Measurements from ENCODE around the gene CD36. TPM values are rescaled to one million over a fixed set of nuclear protein-coding genes. Genes with fewer than 3 reads are reported as not detected.

CD36 gene
- total RNA-seq, 2 experiments from 2014 or later, result not detected

DNA sequence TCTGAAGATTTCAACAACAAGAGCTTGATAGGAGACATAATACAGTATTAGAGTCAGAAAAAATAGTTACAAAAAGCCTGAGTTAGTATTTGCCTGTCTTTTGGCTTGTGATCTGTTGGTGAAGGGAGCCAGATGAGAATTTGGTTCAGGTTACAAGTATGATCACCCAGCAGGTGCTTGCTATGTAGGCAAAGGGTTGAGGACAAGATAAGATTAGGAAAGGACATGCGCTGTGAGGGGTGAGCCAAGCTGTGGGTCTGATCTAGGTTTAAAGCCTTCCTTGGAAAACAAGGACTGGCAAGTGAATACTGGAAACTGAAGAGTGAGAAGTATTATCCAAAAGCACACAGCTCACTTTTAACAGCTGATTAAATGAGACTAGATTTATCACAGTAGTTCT lies 28.7 kb upstream of the CD36 start:
- no peak for DNase-seq
- no peaks in the 10 kb centered on the region for H3K4me1 Mint-ChIP-seq (ENCODE audit: low read depth)
- no peak overlapping the region for H3K4me3 Mint-ChIP-seq
- no peak overlapping the region for H3K27ac Mint-ChIP-seq
- intact Hi-C loops (cut with micrococcal nuclease), result no loop called here
- H3K9me3 Mint-ChIP-seq, result no peaks in the 10 kb centered on the region
- H3K36me3 Mint-ChIP-seq, result no peaks in the 10 kb centered on the region
- no peaks in the 10 kb centered on the region for H3K27me3 Mint-ChIP-seq
- CTCF ChIA-PET, result no interaction called here
- POLR2A ChIA-PET, result no interaction called here

DNA sequence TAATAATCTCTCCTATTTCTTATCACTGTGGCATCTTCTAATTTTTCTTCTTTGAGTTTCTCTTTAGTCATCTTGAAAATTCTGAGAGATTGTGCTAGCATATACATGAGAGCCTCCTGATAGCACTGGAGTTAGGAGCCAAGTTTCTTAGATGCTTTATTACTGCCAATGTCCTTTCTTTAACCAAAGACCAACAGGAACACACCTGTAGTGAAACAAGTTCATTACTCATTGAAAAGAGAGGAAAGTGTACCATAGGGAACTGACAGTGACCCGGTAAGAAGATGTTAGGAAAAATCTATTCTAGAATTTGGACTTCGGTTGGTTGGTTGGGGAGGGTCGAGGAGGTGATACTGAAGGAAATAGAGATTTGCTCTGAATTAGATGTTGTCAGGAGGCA lies 27.1 kb upstream of the CD36 start:
- Mint-ChIP-seq H3K36me3 (no peaks in the 10 kb centered on the region), H3K4me3 (no peak overlapping the region), H3K27ac (no peak overlapping the region)

DNA sequence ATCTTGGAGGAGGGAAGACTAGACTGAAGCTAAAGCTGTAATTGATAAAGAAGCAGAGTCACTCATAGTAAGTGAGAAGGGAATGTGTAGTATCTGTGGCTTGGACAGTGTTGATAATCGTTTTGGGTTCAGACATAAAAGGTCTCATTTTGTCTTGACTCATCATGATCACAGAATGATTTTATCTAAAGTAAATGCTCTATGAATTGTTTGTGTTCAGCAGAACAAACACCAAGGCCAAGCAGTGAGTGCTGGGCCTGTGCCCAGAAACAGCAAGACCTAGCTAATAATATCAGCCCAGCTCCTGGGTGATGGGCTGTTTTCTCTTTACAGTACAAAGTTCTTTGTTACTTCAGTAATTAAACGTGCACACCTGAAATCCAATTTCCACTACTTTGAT lies 26.7 kb upstream of the CD36 start:
- no peak overlapping the region for H3K4me3 Mint-ChIP-seq
- H3K36me3 Mint-ChIP-seq, result no peaks in the 10 kb centered on the region
- H3K27ac Mint-ChIP-seq, result no peak overlapping the region
- H3K4me1 Mint-ChIP-seq (ENCODE audit: low read depth), result no peaks in the 10 kb centered on the region
- no peaks in the 10 kb centered on the region for H3K27me3 Mint-ChIP-seq
- intact Hi-C loops (cut with micrococcal nuclease), result no loop called here
- no peaks in the 10 kb centered on the region for H3K9me3 Mint-ChIP-seq
- POLR2A ChIA-PET, result no interaction called here
- no peak for DNase-seq
- CTCF ChIA-PET, result no interaction called here

More for the DNA sequence above, 27.1 kb upstream of the CD36 start:
- no peak for DNase-seq
- POLR2A ChIA-PET, result no interaction called here
- Mint-ChIP-seq H3K9me3 (no peaks in the 10 kb centered on the region), H3K27me3 (no peaks in the 10 kb centered on the region), H3K4me1 (ENCODE audit: low read depth) (no peaks in the 10 kb centered on the region)
- CTCF ChIA-PET, result no interaction called here
- intact Hi-C loops (cut with micrococcal nuclease), result no loop called here

DNA sequence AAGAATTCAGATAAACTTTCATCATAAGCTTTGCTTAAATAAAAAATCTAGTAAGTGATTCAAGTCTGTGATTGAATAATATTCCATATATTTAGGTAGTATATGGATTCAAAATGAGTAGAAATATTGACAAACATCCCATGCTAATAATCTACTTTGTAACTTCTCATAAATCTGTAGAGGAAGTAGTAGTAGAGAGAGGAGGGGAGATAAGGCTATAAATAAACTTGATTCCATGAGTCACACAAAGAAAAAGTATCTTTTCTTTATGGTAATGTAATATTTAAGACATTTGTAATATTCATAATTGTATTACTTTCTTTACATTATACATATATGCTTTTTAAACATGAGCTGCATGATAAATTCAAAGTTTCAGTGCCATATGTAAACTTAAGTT lies 25.6 kb upstream of the CD36 start:
- H3K27me3 Mint-ChIP-seq, result no peaks in the 10 kb centered on the region
- H3K27ac Mint-ChIP-seq, result no peak overlapping the region
- H3K4me3 Mint-ChIP-seq, result no peak overlapping the region
- H3K36me3 Mint-ChIP-seq, result no peaks in the 10 kb centered on the region
- CTCF ChIA-PET, result no interaction called here
- intact Hi-C loops (cut with micrococcal nuclease), result no loop called here
- H3K9me3 Mint-ChIP-seq, result no peaks in the 10 kb centered on the region
- no peak for DNase-seq
- POLR2A ChIA-PET, result no interaction called here
- no peaks in the 10 kb centered on the region for H3K4me1 Mint-ChIP-seq (ENCODE audit: low read depth)

DNA sequence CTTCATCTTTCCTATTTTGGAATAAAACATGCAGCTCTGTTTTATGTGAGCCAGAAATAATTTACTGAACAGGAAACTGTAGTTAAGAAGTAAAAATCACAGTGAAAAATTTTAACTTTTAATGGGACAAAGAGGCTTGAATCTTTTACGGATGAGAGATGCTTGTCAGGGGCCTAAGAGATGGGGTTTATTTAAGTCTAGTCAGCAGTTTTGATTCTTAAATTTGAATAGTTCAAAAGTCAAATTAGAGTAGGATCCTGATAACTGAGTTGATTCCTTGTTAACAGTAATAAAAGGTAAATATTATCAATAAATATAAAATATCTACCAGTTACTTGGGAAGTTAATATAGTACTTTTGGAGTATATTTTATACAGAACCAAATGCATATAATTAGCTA lies 24.9 kb upstream of the CD36 start:
- no peak overlapping the region for H3K4me3 Mint-ChIP-seq
- H3K4me1 Mint-ChIP-seq (ENCODE audit: low read depth), result no peaks in the 10 kb centered on the region
- ChIA-PET CTCF (no interaction called here), POLR2A (no interaction called here)
- H3K36me3 Mint-ChIP-seq, result no peaks in the 10 kb centered on the region
- H3K9me3 Mint-ChIP-seq, result peaks cover 4% of the 10 kb centered on the region
- H3K27ac Mint-ChIP-seq, result no peak overlapping the region
- intact Hi-C loops (cut with micrococcal nuclease), result no loop called here
- H3K27me3 Mint-ChIP-seq, result no peaks in the 10 kb centered on the region
- DNase-seq, result no peak

DNA sequence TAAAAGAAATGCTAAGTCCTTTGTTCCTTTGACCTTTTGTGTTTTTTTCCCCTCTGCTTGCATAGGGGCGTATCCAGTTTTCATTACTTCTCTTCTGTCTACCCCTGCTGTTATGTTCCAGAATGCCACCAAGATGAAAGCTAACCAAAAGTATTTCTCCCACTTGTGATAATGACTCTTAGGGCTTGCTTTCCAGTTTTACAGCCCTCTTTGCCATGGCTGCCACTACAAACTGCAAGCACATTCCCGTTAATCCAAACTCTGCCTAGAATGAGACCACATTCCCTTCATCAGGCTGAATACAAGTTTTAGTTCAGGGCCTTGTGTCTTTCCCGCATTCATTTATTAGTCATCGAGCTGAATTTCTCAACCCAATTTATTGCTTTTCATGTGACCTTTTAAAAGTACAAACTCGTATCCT lies 23.6 kb upstream of the CD36 start:
- H3K4me3 Mint-ChIP-seq, result no peak overlapping the region
- no peaks in the 10 kb centered on the region for H3K4me1 Mint-ChIP-seq (ENCODE audit: low read depth)
- no peak overlapping the region for H3K27ac Mint-ChIP-seq
- intact Hi-C loops (cut with micrococcal nuclease), result no loop called here
- ChIA-PET CTCF (no interaction called here), POLR2A (no interaction called here)
- peaks cover 5% of the 10 kb centered on the region for H3K9me3 Mint-ChIP-seq
- DNase-seq, result no peak
- no peaks in the 10 kb centered on the region for H3K36me3 Mint-ChIP-seq
- H3K27me3 Mint-ChIP-seq, result no peaks in the 10 kb centered on the region

DNA sequence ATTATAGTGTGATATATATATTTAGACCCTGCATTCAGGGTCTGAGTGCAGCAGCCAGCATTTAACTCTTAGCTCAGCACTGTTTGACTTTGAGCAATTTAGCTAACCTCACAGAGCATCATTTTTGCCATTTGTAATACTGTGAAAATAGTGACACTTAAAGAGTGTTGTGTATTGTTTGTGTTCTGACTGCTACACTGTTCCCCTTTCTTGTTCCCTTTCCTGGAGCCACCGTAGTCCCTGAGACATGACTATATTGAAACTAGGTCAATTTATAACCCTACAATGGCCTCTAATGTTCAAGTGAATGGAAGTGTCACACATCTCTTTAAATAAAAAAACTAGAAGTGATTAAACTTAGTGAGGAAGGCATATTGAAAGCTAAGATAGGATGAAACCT lies 20.3 kb upstream of the CD36 start:
- no peaks in the 10 kb centered on the region for H3K4me1 Mint-ChIP-seq (ENCODE audit: low read depth)
- POLR2A ChIA-PET, result no interaction called here
- H3K9me3 Mint-ChIP-seq, result peaks cover 5% of the 10 kb centered on the region
- no peak overlapping the region for H3K4me3 Mint-ChIP-seq
- H3K36me3 Mint-ChIP-seq, result no peaks in the 10 kb centered on the region
- no peaks in the 10 kb centered on the region for H3K27me3 Mint-ChIP-seq
- no peak overlapping the region for H3K27ac Mint-ChIP-seq
- intact Hi-C loops (cut with micrococcal nuclease), result no loop called here
- CTCF ChIA-PET, result no interaction called here
- no peak for DNase-seq

DNA sequence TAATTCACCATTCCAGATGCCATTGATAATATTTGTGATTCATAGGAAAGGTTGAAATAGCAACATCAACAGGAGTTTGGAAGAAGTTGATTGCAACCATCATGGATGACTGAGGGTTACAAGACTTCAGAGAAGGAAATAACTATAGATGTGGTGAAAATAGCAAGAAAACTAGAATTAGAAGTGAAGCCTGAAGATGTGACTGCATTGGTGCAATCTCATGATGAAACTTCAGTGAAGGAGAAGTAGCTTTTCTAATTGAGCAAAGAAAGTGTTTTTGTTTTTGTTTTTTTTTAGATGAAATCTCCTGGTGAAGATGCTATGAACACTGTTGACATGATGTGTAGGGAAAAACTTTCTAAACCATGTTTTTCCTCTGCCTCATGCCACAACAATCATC lies 18.7 kb upstream of the CD36 start:
- no peak overlapping the region for H3K27ac Mint-ChIP-seq
- peaks cover 5% of the 10 kb centered on the region for H3K9me3 Mint-ChIP-seq
- H3K27me3 Mint-ChIP-seq, result no peaks in the 10 kb centered on the region
- H3K36me3 Mint-ChIP-seq, result no peaks in the 10 kb centered on the region
- intact Hi-C loops (cut with micrococcal nuclease), result no loop called here
- CTCF ChIA-PET, result no interaction called here
- no peak for DNase-seq
- H3K4me1 Mint-ChIP-seq (ENCODE audit: low read depth), result no peaks in the 10 kb centered on the region
- no peak overlapping the region for H3K4me3 Mint-ChIP-seq
- POLR2A ChIA-PET, result no interaction called here

DNA sequence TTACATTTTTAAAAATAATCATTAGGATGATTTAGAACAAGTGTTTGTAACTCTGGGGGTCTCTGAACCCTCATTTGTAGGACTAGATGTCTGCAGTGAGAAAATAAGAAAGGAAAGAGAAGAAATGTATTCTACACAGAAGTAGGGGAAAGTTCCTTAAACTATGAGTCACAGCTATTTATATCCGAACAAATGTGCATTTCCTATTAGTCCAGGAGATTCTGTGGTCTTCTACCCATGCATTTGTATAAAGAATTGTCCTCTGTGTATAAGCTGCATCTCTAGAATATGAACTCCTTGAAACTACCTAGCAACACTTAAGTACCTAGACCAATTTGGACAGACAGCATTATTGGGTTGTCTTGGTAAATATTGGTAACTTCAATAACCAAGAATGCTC lies 15.9 kb upstream of the CD36 start:
- POLR2A ChIA-PET, result no interaction called here
- Mint-ChIP-seq H3K27ac (no peak overlapping the region), H3K27me3 (no peaks in the 10 kb centered on the region)

DNA sequence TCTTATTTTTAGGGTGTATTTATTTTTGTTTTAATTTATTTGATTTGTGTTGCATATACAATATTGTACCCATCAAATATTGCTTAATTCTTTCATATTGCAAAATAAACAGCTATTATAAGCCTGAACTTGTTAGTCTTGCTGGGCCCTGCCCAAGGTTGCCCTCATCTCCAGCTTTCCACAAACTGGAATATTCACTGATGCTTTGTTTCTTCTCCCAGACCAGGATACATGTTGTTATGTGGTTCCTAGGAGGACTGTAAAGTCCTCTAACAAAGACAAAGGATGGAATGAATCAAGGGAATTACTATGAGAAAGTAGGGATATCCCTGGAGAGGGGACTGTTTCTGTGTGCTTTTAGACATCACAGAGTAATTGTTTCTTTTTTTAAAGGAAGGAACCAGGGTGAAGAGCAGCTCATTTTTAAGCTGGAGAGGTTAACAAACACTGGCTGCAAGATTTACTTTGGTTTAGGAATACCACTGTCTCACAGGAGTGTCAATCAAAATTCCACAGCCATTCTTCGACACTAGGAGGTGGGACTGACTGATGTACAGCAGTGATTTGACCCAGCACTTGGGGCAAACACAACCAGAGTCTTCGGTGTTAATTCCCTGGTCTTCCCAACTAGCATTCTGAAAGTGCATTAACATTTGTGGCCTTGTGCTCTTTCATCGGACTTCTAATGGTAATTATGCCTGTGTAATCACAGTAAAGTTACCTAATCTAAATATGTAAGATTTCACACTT lies 14.8 kb upstream of the CD36 start:
- Mint-ChIP-seq H3K27me3 (no peaks in the 10 kb centered on the region), H3K36me3 (no peaks in the 10 kb centered on the region), H3K27ac (no peak overlapping the region), H3K9me3 (no peaks in the 10 kb centered on the region), H3K4me1 (ENCODE audit: low read depth) (no peaks in the 10 kb centered on the region), H3K4me3 (no peak overlapping the region)
- intact Hi-C loops (cut with micrococcal nuclease), result no loop called here
- no peak for DNase-seq
- POLR2A ChIA-PET, result no interaction called here
- CTCF ChIA-PET, result no interaction called here

More for the DNA sequence above, 15.9 kb upstream of the CD36 start:
- intact Hi-C loops (cut with micrococcal nuclease), result no loop called here
- Mint-ChIP-seq H3K4me3 (no peak overlapping the region), H3K36me3 (no peaks in the 10 kb centered on the region), H3K4me1 (ENCODE audit: low read depth) (no peaks in the 10 kb centered on the region), H3K9me3 (peaks cover 5% of the 10 kb centered on the region)
- CTCF ChIA-PET, result no interaction called here
- DNase-seq, result no peak

DNA sequence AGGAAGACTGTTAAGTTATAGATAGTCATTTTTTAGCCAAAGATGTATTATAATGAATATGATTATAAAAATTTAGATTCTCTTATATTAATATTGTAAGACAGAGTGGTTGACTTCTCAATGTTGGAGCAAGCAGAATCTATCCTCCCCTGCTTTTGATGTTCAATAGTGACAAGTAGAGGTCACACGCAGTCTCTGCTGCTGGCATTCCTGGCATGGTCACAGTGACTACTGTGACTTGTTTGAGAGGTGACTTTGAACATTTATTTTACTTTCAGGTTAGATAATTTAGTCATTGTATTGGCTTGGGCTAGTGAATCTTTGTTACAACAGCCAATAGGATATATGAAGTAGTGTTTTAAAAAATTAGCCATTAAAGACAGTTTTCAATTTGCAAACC lies 13.7 kb upstream of the CD36 start:
- H3K27ac Mint-ChIP-seq, result no peak overlapping the region
- CTCF ChIA-PET, result interaction anchor here (0.6 kb wide), 1 partner anchor 561 kb away, joined by 3 read pairs; no protein-coding TSS in a partner anchor

DNA sequence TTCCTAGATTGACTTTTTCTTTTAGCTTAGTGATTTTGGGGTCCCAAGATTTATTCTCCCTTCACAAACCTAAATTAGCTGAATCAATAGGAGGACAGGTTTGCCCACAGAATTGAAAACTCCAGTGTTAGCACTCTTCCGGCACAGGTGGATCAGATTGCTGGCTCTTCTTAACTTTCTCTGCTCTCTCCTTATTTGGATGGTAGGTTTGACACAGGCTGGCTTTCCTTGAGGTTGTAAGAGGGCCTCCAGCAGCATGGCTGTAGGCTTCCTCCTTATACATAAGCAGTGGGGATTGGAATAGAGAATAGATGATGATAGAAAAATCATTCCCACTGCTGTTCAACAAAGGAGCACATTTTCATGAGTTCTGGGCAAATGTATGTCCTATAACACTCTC lies 9.4 kb upstream of the CD36 start:
- CTCF ChIA-PET, result no interaction called here
- H3K4me1 Mint-ChIP-seq (ENCODE audit: low read depth), result no peaks in the 10 kb centered on the region
- no peak overlapping the region for H3K27ac Mint-ChIP-seq
- no peaks in the 10 kb centered on the region for H3K9me3 Mint-ChIP-seq
- POLR2A ChIA-PET, result no interaction called here
- no peaks in the 10 kb centered on the region for H3K36me3 Mint-ChIP-seq
- no peak for DNase-seq
- H3K27me3 Mint-ChIP-seq, result no peaks in the 10 kb centered on the region
- intact Hi-C loops (cut with micrococcal nuclease), result no loop called here
- H3K4me3 Mint-ChIP-seq, result no peak overlapping the region

More for the DNA sequence above, 13.7 kb upstream of the CD36 start:
- no peaks in the 10 kb centered on the region for H3K4me1 Mint-ChIP-seq (ENCODE audit: low read depth)
- no peaks in the 10 kb centered on the region for H3K36me3 Mint-ChIP-seq
- DNase-seq, result no peak
- no peaks in the 10 kb centered on the region for H3K27me3 Mint-ChIP-seq
- intact Hi-C loops (cut with micrococcal nuclease), result no loop called here
- H3K9me3 Mint-ChIP-seq, result no peaks in the 10 kb centered on the region
- no peak overlapping the region for H3K4me3 Mint-ChIP-seq
- POLR2A ChIA-PET, result no interaction called here

DNA sequence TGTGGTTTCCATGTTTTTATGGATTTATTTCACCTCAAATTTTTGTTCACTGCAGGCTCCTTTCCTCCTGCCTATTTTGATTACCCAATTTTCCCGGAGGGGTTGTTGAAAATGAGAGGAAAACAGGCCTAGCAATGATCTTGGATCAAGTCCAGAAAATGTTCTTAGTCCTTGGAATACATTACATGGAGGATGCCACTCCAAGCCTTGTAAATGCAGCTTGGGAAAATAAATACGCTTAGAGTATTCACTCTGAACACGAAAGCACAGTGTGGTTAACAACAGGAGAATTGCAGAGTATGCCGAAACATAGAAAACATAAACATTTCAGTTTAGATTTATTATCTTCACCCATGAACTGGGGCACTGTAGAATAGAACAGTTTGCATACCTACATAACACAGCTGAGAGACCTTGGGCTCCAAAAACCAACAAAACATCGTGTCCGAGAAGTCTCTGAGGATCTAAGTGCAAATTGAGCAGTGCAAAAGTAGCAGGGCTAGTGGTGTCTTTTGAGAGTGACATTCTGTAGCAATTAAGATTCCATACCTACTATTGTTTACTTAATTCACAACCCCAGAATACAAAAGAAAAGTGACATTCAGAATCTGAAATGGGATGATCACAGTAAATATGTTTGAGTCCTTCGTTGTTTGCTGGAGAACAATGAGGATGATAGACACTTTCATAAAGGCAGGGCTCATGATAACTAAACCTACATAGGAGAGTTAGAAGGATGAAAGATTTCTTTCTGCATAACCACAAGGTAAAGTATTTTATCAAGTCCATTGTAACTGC lies 7.6 kb upstream of the CD36 start:
- ChIA-PET CTCF (no interaction called here), POLR2A (no interaction called here)
- no peaks in the 10 kb centered on the region for H3K36me3 Mint-ChIP-seq
- no peaks in the 10 kb centered on the region for H3K27me3 Mint-ChIP-seq
- H3K4me3 Mint-ChIP-seq, result no peak overlapping the region
- DNase-seq, result no peak
- no peaks in the 10 kb centered on the region for H3K9me3 Mint-ChIP-seq
- H3K27ac Mint-ChIP-seq, result no peak overlapping the region
- H3K4me1 Mint-ChIP-seq (ENCODE audit: low read depth), result no peaks in the 10 kb centered on the region
- intact Hi-C loops (cut with micrococcal nuclease), result no loop called here

Data from activated CD4-positive, alpha-beta memory T cell treated with anti-CD3 and anti-CD28 coated beads for 36 hours (primary cell).